Hematopoietic multipotent progenitor cell treated with erythropoietin and hydrocortisone succinate and interleukin-3 and kit ligand, for 4 days (in vitro differentiated cells): ENCODE data around the gene DDX4.
"Not testable (repeated sequence)": the region's sequence is repeated elsewhere in the genome, so short reads cannot be mapped to it uniquely, and the experiment has no call there.

Source experiments
- DNase-seq: peaks from one replicate; pipeline ENCODE4 v3.0.0-alpha.2; 2015

The DDX4 gene

GRCh38 chr5:55737793-55738192 is at the start of gene DDX4:
Gene DDX4, plus strand, starts transcription at chr5:55738061. Its CDS starts 903 bp downstream, at chr5:55738964.
- no peak for DNase-seq

GRCh38 chr5:55691265-55692105 is 46.4 kb upstream of the DDX4 start:
- DNase-seq, result peak; percentile 78

GRCh38 chr5:55692106-55692417 is 45.8 kb upstream of the DDX4 start:
- no peak for DNase-seq

GRCh38 chr5:55692509-55692908 is 45.4 kb upstream of the DDX4 start:
- DNase-seq, result no peak

- DNase-seq, result peak; percentile 62
These were observed 43.6 kb upstream of the DDX4 start for GRCh38 chr5:55694152-55694830.

GRCh38 chr5:55696704-55697103 is 41.2 kb upstream of the DDX4 start:
- DNase-seq, result not testable (repeated sequence)

- no peak for DNase-seq
These were observed 38.7 kb upstream of the DDX4 start for GRCh38 chr5:55699041-55699688.

GRCh38 chr5:55700745-55701144 is 37.1 kb upstream of the DDX4 start:
- DNase-seq, result no peak

- no peak for DNase-seq
These were observed 36.3 kb upstream of the DDX4 start for GRCh38 chr5:55701462-55702103.

GRCh38 chr5:55702598-55703345 is 35.1 kb upstream of the DDX4 start:
- DNase-seq, result peak; percentile 9

GRCh38 chr5:55706230-55706629 is 31.6 kb upstream of the DDX4 start:
- no peak for DNase-seq

GRCh38 chr5:55708732-55709131 is 29.1 kb upstream of the DDX4 start:
- DNase-seq, result no peak

GRCh38 chr5:55711507-55712022 is 26.3 kb upstream of the DDX4 start:
- DNase-seq, result peak; percentile 13

- DNase-seq, result peak; percentile 97
These were observed 25.6 kb upstream of the DDX4 start, which contains the start of gene SLC38A9 for GRCh38 chr5:55712023-55712859. Gene SLC38A9, minus strand, starts transcription at chr5:55712324. Its CDS starts 14,366 bp downstream, at chr5:55697958.

- no peak for DNase-seq
These were observed 24.0 kb upstream of the DDX4 start for GRCh38 chr5:55713871-55714270.

- DNase-seq, result no peak
These were observed 23.5 kb upstream of the DDX4 start for GRCh38 chr5:55714339-55714738.

GRCh38 chr5:55714749-55715148 is 23.1 kb upstream of the DDX4 start:
- no peak for DNase-seq

GRCh38 chr5:55715519-55716078 is 22.3 kb upstream of the DDX4 start:
- no peak for DNase-seq

GRCh38 chr5:55719026-55719425 is 18.8 kb upstream of the DDX4 start:
- DNase-seq, result not testable (repeated sequence)

GRCh38 chr5:55720188-55720703 is 17.6 kb upstream of the DDX4 start:
- DNase-seq, result no peak

- no peak for DNase-seq
These were observed 13.6 kb upstream of the DDX4 start for GRCh38 chr5:55724281-55724680.
